Body of pancreas (tissue), 4 donors: Measurements from ENCODE around the gene CTDSPL. TPM values are rescaled to one million over a fixed set of nuclear protein-coding genes. Genes with fewer than 3 reads are reported as not detected.

ENCODE experiments used
- ATAC-seq: fragments of 150-250 bp; one replicate; pipeline ENCODE4 v1.9.1; 2016
- DNase-seq, 4 donors: peaks; one replicate each; pipeline ENCODE4 v3.0.0-alpha.2; 2019
- H3K27ac ChIP-seq, 4 donors: fragments of 200-600 bp; sonication (generic); 1 replicate in 3 of 4; 2 replicates in 1 of 4; pipeline versions ENCODE4 v1.5.1 to v1.6.1; 2016 to 2019; ENCODE audit warnings: mild to moderate bottlenecking in 1 of 4, mixed read lengths in 1 of 4, moderate library complexity in 1 of 4
- H3K27me3 ChIP-seq, 2 donors: fragments of 200-600 bp; sonication (generic); one replicate each; pipeline ENCODE4 v1.6.0; 2016; ENCODE audit warnings: mild to moderate bottlenecking in 1 of 2
- H3K36me3 ChIP-seq, 2 donors: fragments of 200-600 bp; sonication (generic); replicated peaks in 1 of 2; 2 replicates each; pipeline ENCODE4 v1.5.1; 2016; ENCODE audit warnings: low read depth in 2 of 2; ENCODE audit not compliant: insufficient read depth in 1 of 2
- H3K4me1 ChIP-seq: fragments of 200-600 bp; sonication (generic); one replicate; pipeline ENCODE4 v1.6.0; 2016
- H3K4me3 ChIP-seq, 2 donors: fragments of 200-600 bp; sonication (generic); 1 replicate in 1 of 2; 2 replicates in 1 of 2; pipeline ENCODE4 v1.5.1; 2016 to 2019
- H3K9me3 ChIP-seq, 3 donors: fragments of 200-600 bp; sonication (generic); 1 replicate in 2 of 3; 2 replicates in 1 of 3; pipeline ENCODE4 v1.5.1; 2016
- POLR2A ChIP-seq, 3 donors: fragments of 450-650 bp; IDR thresholded peaks; one replicate each; pipeline ENCODE4 v1.6.1; 2016; ENCODE audit warnings: antibody characterized with exemption in 3 of 3, mild to moderate bottlenecking in 2 of 3
- WGBS, 2 donors: methylation state at CpG; one replicate each; pipeline ENCODE4 v1.1.5; 2017; 5-methylcytosine and 5-hydroxymethylcytosine counted together
- intact Hi-C: fragments of 100-400 bp; cut with DNase I; formaldehyde crosslinking; loops from one replicate; pipeline ENCODE4 v1.15.1; 2023
- total RNA-seq, 2 donors: library from RNA; depleted of rRNA; stranded (reverse); fragments of >200 nt; gene quantifications; one replicate each; pipeline ENCODE4 v1.1.0, GENCODE V29; 2016
- TF ChIP-seq, protein P1 (sequence below), 7 experiments: fragments of 450-650 bp in 4 of 7; fragments of 200-600 bp in 3 of 7; sonication (generic) in 3 of 7; IDR thresholded peaks; one replicate each; pipeline ENCODE4 v1.5.1; 2016 to 2019; ENCODE audit warnings: antibody characterized with exemption in 7 of 7

Gene CTDSPL
- total RNA-seq, 2 donors from 2014 or later, result 23.6 to 25.4 TPM

DNA sequence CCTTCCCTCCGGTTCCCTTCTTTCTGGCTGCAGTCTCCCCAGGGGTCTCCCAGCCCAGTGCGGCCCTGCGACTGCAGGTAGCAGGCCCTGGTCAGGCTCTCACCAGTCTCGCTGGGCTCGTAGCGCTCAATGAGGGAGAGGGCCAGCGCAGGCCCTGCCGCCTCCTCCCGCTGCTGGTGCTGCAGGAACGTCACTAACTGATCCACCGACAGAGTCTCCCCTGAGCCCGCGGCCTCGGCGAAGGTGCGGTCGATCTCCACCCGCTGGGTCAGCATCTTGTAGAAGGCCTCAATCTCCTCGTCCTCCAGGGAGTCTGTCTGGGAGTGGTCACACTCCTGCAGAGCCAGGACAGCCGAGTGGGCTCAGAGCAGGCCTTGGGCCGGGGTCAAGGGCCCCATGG lies 149.4 kb downstream of the CTDSPL start:
- Histone ChIP-seq H3K27me3 (no peaks in the 10 kb centered on the region), H3K9me3 (no peaks in the 10 kb centered on the region), H3K4me1 (peaks cover under 1% of the 10 kb centered on the region), H3K27ac (no peak overlapping the region), H3K4me3 (no peak overlapping the region), H3K36me3 (peaks cover 0 to 4% of the 10 kb centered on the region in 2 donors)
- DNase-seq, result no peak
- TF ChIP-seq, protein P1, sequence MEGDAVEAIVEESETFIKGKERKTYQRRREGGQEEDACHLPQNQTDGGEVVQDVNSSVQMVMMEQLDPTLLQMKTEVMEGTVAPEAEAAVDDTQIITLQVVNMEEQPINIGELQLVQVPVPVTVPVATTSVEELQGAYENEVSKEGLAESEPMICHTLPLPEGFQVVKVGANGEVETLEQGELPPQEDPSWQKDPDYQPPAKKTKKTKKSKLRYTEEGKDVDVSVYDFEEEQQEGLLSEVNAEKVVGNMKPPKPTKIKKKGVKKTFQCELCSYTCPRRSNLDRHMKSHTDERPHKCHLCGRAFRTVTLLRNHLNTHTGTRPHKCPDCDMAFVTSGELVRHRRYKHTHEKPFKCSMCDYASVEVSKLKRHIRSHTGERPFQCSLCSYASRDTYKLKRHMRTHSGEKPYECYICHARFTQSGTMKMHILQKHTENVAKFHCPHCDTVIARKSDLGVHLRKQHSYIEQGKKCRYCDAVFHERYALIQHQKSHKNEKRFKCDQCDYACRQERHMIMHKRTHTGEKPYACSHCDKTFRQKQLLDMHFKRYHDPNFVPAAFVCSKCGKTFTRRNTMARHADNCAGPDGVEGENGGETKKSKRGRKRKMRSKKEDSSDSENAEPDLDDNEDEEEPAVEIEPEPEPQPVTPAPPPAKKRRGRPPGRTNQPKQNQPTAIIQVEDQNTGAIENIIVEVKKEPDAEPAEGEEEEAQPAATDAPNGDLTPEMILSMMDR (IDR thresholded peaks at IDR 0.05), result no peak
- no peak for ATAC-seq
- intact Hi-C loops, result no loop called here
- WGBS, 2 donors, result 93 to 96% methylated on average over 12 to 21 of the region's 21 CpGs

DNA sequence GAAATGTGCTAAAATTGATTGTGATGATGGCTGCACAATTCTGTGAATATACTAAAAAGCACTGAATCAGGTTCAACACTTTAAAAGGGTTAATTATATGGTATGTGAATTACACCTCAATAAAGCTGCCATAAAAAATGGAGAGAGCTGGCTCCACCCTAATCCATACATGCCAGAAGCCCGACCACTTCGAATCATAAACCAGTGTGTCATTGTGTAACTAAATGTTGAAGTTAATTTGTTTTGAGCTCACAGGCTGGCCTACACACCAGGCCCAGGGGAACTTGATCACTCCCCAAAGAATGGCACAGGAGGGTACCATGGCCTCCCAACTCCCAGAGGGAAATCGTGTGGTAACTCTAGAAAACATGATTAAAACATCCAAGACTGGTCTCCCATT lies 153.8 kb downstream of the CTDSPL start:
- no peak for TF ChIP-seq POLR2A (IDR thresholded peaks at IDR 0.05)
- TF ChIP-seq, protein P1 (IDR thresholded peaks at IDR 0.05), result no peak
- no peaks in the 10 kb centered on the region for H3K9me3 ChIP-seq
- H3K27me3 ChIP-seq, result no peaks in the 10 kb centered on the region
- intact Hi-C loops, result no loop called here
- DNase-seq, result no peak
- no peak for ATAC-seq
- no peak overlapping the region for H3K27ac ChIP-seq
- no peak overlapping the region for H3K4me3 ChIP-seq
- peaks cover 0 to 4% of the 10 kb centered on the region in 2 donors for H3K36me3 ChIP-seq
- WGBS, 2 donors, result 79 to 90% methylated on average over 3 of the region's 3 CpGs
- peaks cover 9% of the 10 kb centered on the region for H3K4me1 ChIP-seq

DNA sequence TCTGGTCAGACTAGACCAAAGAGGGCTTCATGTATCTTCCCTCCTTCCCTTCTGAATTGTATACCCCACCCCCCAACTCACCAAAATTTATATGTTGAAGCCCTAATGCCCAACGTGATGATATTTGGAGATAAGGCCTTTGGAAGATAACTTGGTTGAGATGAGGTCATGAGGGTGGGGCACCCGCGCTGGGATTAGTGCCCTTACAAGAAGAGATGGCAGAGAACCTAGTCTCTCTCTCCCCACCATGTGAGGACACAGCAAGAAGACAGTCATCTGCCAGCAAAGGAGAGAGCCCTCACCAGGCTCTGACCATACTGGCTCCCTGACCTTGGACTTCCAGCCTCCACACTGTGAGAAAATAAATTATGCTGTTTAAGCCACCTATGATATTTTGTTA lies 154.3 kb downstream of the CTDSPL start:
- H3K9me3 ChIP-seq, result no peaks in the 10 kb centered on the region
- intact Hi-C loops, result no loop called here
- H3K36me3 ChIP-seq, result peaks cover 0 to 4% of the 10 kb centered on the region in 2 donors
- DNase-seq (no peak), ATAC-seq (no peak)
- no peak for TF ChIP-seq POLR2A (IDR thresholded peaks at IDR 0.05)
- TF ChIP-seq, protein P1 (IDR thresholded peaks at IDR 0.05), result no peak
- 95 to 100% methylated on average over 3 of the region's 3 CpGs for WGBS, 2 donors
- no peak overlapping the region for H3K27ac ChIP-seq
- peaks cover 9% of the 10 kb centered on the region for H3K4me1 ChIP-seq
- no peak overlapping the region for H3K4me3 ChIP-seq
- no peaks in the 10 kb centered on the region for H3K27me3 ChIP-seq

DNA sequence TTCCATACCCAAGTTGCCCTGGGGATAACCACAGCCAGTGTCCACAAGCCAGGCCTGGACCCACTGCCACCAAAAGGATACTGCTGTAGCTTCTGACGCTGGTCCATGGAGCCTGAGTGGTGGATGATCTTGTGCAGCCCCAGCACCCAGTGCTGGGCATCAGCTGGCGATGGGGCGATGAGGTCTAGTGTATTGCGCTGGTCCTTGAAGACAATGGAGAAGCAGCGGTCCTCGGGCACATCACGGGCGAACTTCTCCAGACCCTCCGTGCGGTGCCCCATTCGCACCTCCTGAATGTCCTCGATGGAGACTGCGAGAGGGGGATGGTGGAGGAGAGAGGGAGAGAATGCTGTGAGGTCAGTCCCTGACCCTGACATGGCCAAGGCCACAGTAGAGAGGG lies 154.7 kb downstream of the CTDSPL start:
- DNase-seq (no peak), ATAC-seq (no peak)
- Histone ChIP-seq H3K36me3 (peaks cover 0 to 4% of the 10 kb centered on the region in 2 donors), H3K9me3 (no peaks in the 10 kb centered on the region), H3K27me3 (no peaks in the 10 kb centered on the region), H3K4me1 (peaks cover 9% of the 10 kb centered on the region), H3K4me3 (no peak overlapping the region), H3K27ac (no peak overlapping the region)
- no peak for TF ChIP-seq POLR2A (IDR thresholded peaks at IDR 0.05)
- TF ChIP-seq, protein P1 (IDR thresholded peaks at IDR 0.05), result no peak
- intact Hi-C loops, result no loop called here
- WGBS, 2 donors, result 95 to 96% methylated on average over 11 to 13 of the region's 13 CpGs

DNA sequence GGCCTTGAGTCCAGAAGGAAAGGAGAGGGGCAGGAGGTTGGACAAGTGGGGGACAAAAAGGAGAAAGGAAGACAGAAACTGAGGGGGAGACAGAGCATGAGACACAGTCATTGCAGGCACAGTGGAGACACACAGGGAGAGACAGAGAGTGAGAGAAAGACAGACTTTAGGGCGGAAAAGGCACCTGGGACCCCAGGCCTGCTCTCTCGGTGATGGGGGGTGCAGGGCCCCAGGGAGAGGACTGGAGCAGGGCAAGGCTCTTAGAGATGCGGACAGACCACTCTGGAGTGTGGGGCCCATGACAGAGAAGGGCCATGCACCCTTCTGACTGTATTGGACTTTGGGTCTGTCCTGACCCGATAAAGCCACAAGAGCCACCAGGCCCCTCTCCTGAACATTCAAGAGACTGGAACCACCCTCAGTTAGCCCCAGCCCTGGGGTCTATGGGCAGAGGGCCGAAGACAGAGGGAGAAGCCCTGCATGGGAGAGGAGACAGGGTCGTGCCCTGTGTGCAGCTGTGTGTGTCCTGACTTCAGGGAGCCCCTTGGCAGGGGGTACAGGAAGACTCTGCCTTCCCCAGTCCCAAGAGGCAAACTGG lies 155.3 kb downstream of the CTDSPL start:
- TF ChIP-seq, protein P1 (IDR thresholded peaks at IDR 0.05), result no peak
- TF ChIP-seq POLR2A (IDR thresholded peaks at IDR 0.05), result no peak
- ATAC-seq (no peak), DNase-seq (no peak)
- Histone ChIP-seq H3K4me3 (no peak overlapping the region), H3K4me1 (peaks cover 9% of the 10 kb centered on the region), H3K27me3 (no peaks in the 10 kb centered on the region), H3K9me3 (no peaks in the 10 kb centered on the region), H3K36me3 (peaks cover 0 to 4% of the 10 kb centered on the region in 2 donors), H3K27ac (no peak overlapping the region)
- intact Hi-C loops, result no loop called here
- 70 to 98% methylated on average over 3 to 6 of the region's 6 CpGs for WGBS, 2 donors
